AG09319 (cell line): Measurements from ENCODE around the gene ARHGEF10L.

Source experiments
- DNase-seq: peaks from one replicate; pipeline ENCODE4 v3.0.0-alpha.2; 2010; ENCODE audit warnings: low read depth; ENCODE audit errors: extremely low read depth
- CTCF ChIP-seq: IDR thresholded peaks from 2 replicates; pipeline ENCODE4 v1.5.1; 2011; ENCODE audit warnings: low read depth, mild to moderate bottlenecking, inconsistent platforms, low read length, moderate library complexity

The ARHGEF10L gene

GRCh38 chr1:17683598-17683997 is 144.1 kb downstream of the ARHGEF10L start:
- TF ChIP-seq CTCF, result no peak
- DNase-seq, result no peak

- DNase-seq, result no peak
- TF ChIP-seq CTCF, result no peak
Measured at GRCh38 chr1:17684810-17685209, 145.3 kb downstream of the ARHGEF10L start.

- no peak for TF ChIP-seq CTCF
- DNase-seq, result no peak
Measured at GRCh38 chr1:17686258-17686657, 146.8 kb downstream of the ARHGEF10L start.

- TF ChIP-seq CTCF, result no peak
- no peak for DNase-seq
Measured at GRCh38 chr1:17687145-17687544, 147.6 kb downstream of the ARHGEF10L start.

- no peak for TF ChIP-seq CTCF
- no peak for DNase-seq
Measured at GRCh38 chr1:17688217-17688810, 148.8 kb downstream of the ARHGEF10L start.

GRCh38 chr1:17689011-17689410 is 149.5 kb downstream of the ARHGEF10L start:
- DNase-seq, result no peak
- TF ChIP-seq CTCF, result no peak

GRCh38 chr1:17690906-17691634 is 151.6 kb downstream of the ARHGEF10L start:
- no peak for DNase-seq
- no peak for TF ChIP-seq CTCF
